T-helper 17 cell (primary cell): Measurements from ENCODE around the gene MROH2A. TPM values are rescaled to one million over a fixed set of nuclear protein-coding genes. Genes with fewer than 3 reads are reported as not detected.
"Not testable (repeated sequence)": the region's sequence is repeated elsewhere in the genome, so short reads cannot be mapped to it uniquely, and the experiment has no call there.

Source experiments
- ATAC-seq: fragments of 150-1000 bp; cut with Tn5 transposase; 2 replicates; pipeline ENCODE4 v1.10.0; 2021; ENCODE audit warnings: mild to moderate bottlenecking, moderate library complexity
- DNase-seq, 3 donors: peaks; one replicate each; pipeline versions ENCODE4 v3.0.0 to v3.0.0-alpha.2; 2020 to 2021
- H3K9me3 ChIP-seq: one replicate; pipeline ENCODE4 v1.7.0; 2013; ENCODE audit warnings: low read length, mild to moderate bottlenecking; ENCODE audit not compliant: control insufficient read depth, poor library complexity, severe bottlenecking
- H3K27ac Mint-ChIP-seq: one replicate; pipeline ENCODE4 v1.8.0; 2022; ENCODE audit warnings: mild to moderate bottlenecking, moderate library complexity, mixed read lengths
- H3K27me3 Mint-ChIP-seq: one replicate; pipeline ENCODE4 v1.8.0; 2022; ENCODE audit warnings: mixed read lengths
- H3K36me3 Mint-ChIP-seq: one replicate; pipeline ENCODE4 v1.8.0; 2022; ENCODE audit warnings: low read depth, mixed read lengths
- H3K4me1 Mint-ChIP-seq: one replicate; pipeline ENCODE4 v1.8.0; 2022; ENCODE audit warnings: mild to moderate bottlenecking, mixed read lengths
- H3K4me3 Mint-ChIP-seq: one replicate; pipeline ENCODE4 v1.8.0; 2022; ENCODE audit warnings: mild to moderate bottlenecking, moderate library complexity, mixed read lengths
- total RNA-seq, 4 donors: library from RNA in 2 of 4; stranded (reverse) in 2 of 4; gene quantifications; one replicate each; pipeline ENCODE4 v1.2.3 and lab custom pipeline; 2022 to 2026

Gene MROH2A
- total RNA-seq (not detected), total RNA-seq (lab: John Stamatoyannopoulos, UW) (0 reads per million in 2 donors)

- H3K27me3 Mint-ChIP-seq, result peaks cover 27% of the 10 kb centered on the region
- ATAC-seq, result no peak
- DNase-seq, result no peak
Observed at GRCh38 chr2:233778030-233778429, at the start of gene MROH2A. TSS of gene MROH2A (plus strand) at chr2:233778330. CDS start at chr2:233779359, 1,029 bp downstream.

GRCh38 chr2:233728723-233729301 is 49.3 kb upstream of the MROH2A start, which contains the start of gene UGT1A3:
TSS of gene UGT1A3 (plus strand) at chr2:233729042. CDS start at chr2:233729127, 85 bp downstream.
- Mint-ChIP-seq H3K36me3 (no peaks in the 10 kb centered on the region), H3K27ac (no peak within 1 kb of the TSS), H3K4me1 (peaks cover 2% of the 10 kb centered on the region), H3K4me3 (no peak within 1 kb of the TSS), H3K27me3 (peaks cover 37% of the 10 kb centered on the region)
- no peak for ATAC-seq
- no peaks in the 10 kb centered on the region for H3K9me3 ChIP-seq
- no peak for DNase-seq

More at GRCh38 chr2:233778030-233778429, at the start of gene MROH2A:
- H3K9me3 ChIP-seq, result no peaks in the 10 kb centered on the region
- H3K4me3 Mint-ChIP-seq, result no peak within 1 kb of the TSS
- H3K36me3 Mint-ChIP-seq, result no peaks in the 10 kb centered on the region
- no peaks in the 10 kb centered on the region for H3K4me1 Mint-ChIP-seq
- no peak within 1 kb of the TSS for H3K27ac Mint-ChIP-seq

- H3K36me3 Mint-ChIP-seq, DNase-seq, ATAC-seq: not testable (repeated sequence)
Observed at GRCh38 chr2:233736868-233737653, 41.1 kb upstream of the MROH2A start.

GRCh38 chr2:233740870-233741269 is 37.3 kb upstream of the MROH2A start:
- Mint-ChIP-seq H3K36me3 (peaks cover 3% of the 10 kb centered on the region), H3K4me1 (no peaks in the 10 kb centered on the region), H3K27ac (no peak overlapping the region), H3K4me3 (no peak overlapping the region), H3K27me3 (peaks cover 60% of the 10 kb centered on the region)
- DNase-seq (no peak), ATAC-seq (no peak)
- H3K9me3 ChIP-seq, result no peaks in the 10 kb centered on the region

More at GRCh38 chr2:233736868-233737653, 41.1 kb upstream of the MROH2A start:
- H3K27me3 Mint-ChIP-seq, result peaks cover 57% of the 10 kb centered on the region
- H3K4me1 Mint-ChIP-seq, H3K9me3 ChIP-seq, H3K4me3 Mint-ChIP-seq, H3K27ac Mint-ChIP-seq: not testable (repeated sequence)

GRCh38 chr2:233743464-233744259 is 34.5 kb upstream of the MROH2A start:
- Mint-ChIP-seq H3K27ac (no peak overlapping the region), H3K4me1 (no peaks in the 10 kb centered on the region), H3K4me3 (no peak overlapping the region), H3K36me3 (peaks cover 3% of the 10 kb centered on the region), H3K27me3 (peaks cover 66% of the 10 kb centered on the region)
- H3K9me3 ChIP-seq, result no peaks in the 10 kb centered on the region
- DNase-seq (no peak), ATAC-seq (no peak)

- H3K27me3 Mint-ChIP-seq, result peaks cover 52% of the 10 kb centered on the region
- no peaks in the 10 kb centered on the region for H3K4me1 Mint-ChIP-seq
- no peaks in the 10 kb centered on the region for H3K9me3 ChIP-seq
- DNase-seq (no peak), ATAC-seq (no peak)
- no peak overlapping the region for H3K27ac Mint-ChIP-seq
- no peak overlapping the region for H3K4me3 Mint-ChIP-seq
- H3K36me3 Mint-ChIP-seq, result peaks cover under 1% of the 10 kb centered on the region
Observed at GRCh38 chr2:233745073-233745755, 32.9 kb upstream of the MROH2A start.

- H3K27me3 Mint-ChIP-seq, result peaks cover 48% of the 10 kb centered on the region
- H3K4me1 Mint-ChIP-seq, ATAC-seq, H3K27ac Mint-ChIP-seq, H3K36me3 Mint-ChIP-seq, DNase-seq, H3K9me3 ChIP-seq, H3K4me3 Mint-ChIP-seq: not testable (repeated sequence)
Observed at GRCh38 chr2:233745838-233746237, 32.3 kb upstream of the MROH2A start.

GRCh38 chr2:233746475-233747282 is 31.5 kb upstream of the MROH2A start:
- no peak for ATAC-seq
- no peaks in the 10 kb centered on the region for H3K4me1 Mint-ChIP-seq

GRCh38 chr2:233747283-233747544 is 30.9 kb upstream of the MROH2A start:
- ATAC-seq (no peak), DNase-seq (no peak)
- no peaks in the 10 kb centered on the region for H3K9me3 ChIP-seq
- Mint-ChIP-seq H3K36me3 (no peaks in the 10 kb centered on the region), H3K4me1 (no peaks in the 10 kb centered on the region), H3K4me3 (no peak overlapping the region), H3K27ac (no peak overlapping the region), H3K27me3 (peaks cover 37% of the 10 kb centered on the region)

More at GRCh38 chr2:233746475-233747282, 31.5 kb upstream of the MROH2A start:
- Mint-ChIP-seq H3K27ac (no peak overlapping the region), H3K36me3 (no peaks in the 10 kb centered on the region), H3K4me3 (no peak overlapping the region), H3K27me3 (peaks cover 40% of the 10 kb centered on the region)
- H3K9me3 ChIP-seq, result no peaks in the 10 kb centered on the region
- DNase-seq, result no peak

GRCh38 chr2:233750689-233751088 is 27.4 kb upstream of the MROH2A start:
- not testable (repeated sequence) for H3K9me3 ChIP-seq, H3K4me3 Mint-ChIP-seq, ATAC-seq, H3K27ac Mint-ChIP-seq, DNase-seq, H3K4me1 Mint-ChIP-seq, H3K36me3 Mint-ChIP-seq
- peaks cover 34% of the 10 kb centered on the region for H3K27me3 Mint-ChIP-seq

GRCh38 chr2:233751212-233752009 is 26.7 kb upstream of the MROH2A start:
- ATAC-seq, H3K4me1 Mint-ChIP-seq, H3K4me3 Mint-ChIP-seq, H3K9me3 ChIP-seq, H3K36me3 Mint-ChIP-seq, H3K27ac Mint-ChIP-seq, DNase-seq: not testable (repeated sequence)
- peaks cover 31% of the 10 kb centered on the region for H3K27me3 Mint-ChIP-seq
